GM12878 (cell line): Measurements from ENCODE around the gene ABCC1. TPM values are rescaled to one million over a fixed set of nuclear protein-coding genes. Genes with fewer than 3 reads are reported as not detected.

Experiments
- ATAC-seq: fragments of 200-7000 bp; cut with Tn5 transposase; 3 replicates; pipeline ENCODE4 v1.9.1; 2020; ENCODE audit warnings: mild to moderate bottlenecking, moderate library complexity
- BruUV-seq: library from RNA; stranded (reverse); fragments of 400-500 nt; replicated peaks from 2 replicates; lab custom pipeline; 2021; lab: Mats Ljungman, UMichigan
- CTCF ChIA-PET: fragments of 300-600 bp; sonication (Branson Sonifier 250); formaldehyde crosslinking; extraction: SDS; loops from one replicate; lab custom pipeline; 2021; ENCODE audit warnings: inconsistent platforms; lab: Yijun Ruan, JAX
- POLR2A ChIA-PET: fragments of 350-600 bp; formaldehyde crosslinking; extraction: SDS; loops from one replicate; lab custom pipeline; 2021; ENCODE audit warnings: inconsistent platforms; lab: Charles Lee
- RAD21 ChIA-PET: fragments of 300-600 bp; sonication (Branson Sonifier 250); formaldehyde crosslinking; loops from one replicate; lab custom pipeline; 2023; ENCODE audit warnings: antibody characterized with exemption; ENCODE audit not compliant: unreplicated experiment; lab: Charles Lee
- SMC1A ChIA-PET: fragments of 300-600 bp; sonication (Branson Sonifier 250); formaldehyde crosslinking; loops from one replicate; lab custom pipeline; 2023; ENCODE audit not compliant: unreplicated experiment, uncharacterized antibody; lab: Charles Lee
- DNase-seq: peaks from one replicate; pipeline ENCODE4 v3.0.0-alpha.2; 2011; ENCODE audit warnings: low read depth, low spot score
- FAIRE-seq: peaks from 3 replicates; lab custom pipeline; 2011; peaks lifted over from hg19 to GRCh38; lab: Jason Lieb, UNC
- H2AFZ ChIP-seq: 2 replicates; pipeline ENCODE4 v1.6.0; 2011; ENCODE audit warnings: low read depth, low read length, control low read depth; ENCODE audit not compliant: control insufficient read depth
- H3K27ac ChIP-seq: 2 replicates; pipeline ENCODE4 v1.5.1; 2011; ENCODE audit warnings: control low read depth; ENCODE audit not compliant: control insufficient read depth, insufficient read depth
- H3K27me3 ChIP-seq, 2 experiments: replicated peaks in 1 of 2; 2 replicates each; pipeline versions ENCODE4 v1.6.0 to v1.6.1; 2011; ENCODE audit warnings: low read length in 1 of 2; ENCODE audit not compliant: control insufficient read depth in 2 of 2, insufficient read depth in 2 of 2
- H3K36me3 ChIP-seq, 2 experiments: 2 replicates each; pipeline ENCODE4 v1.5.1; 2011; ENCODE audit warnings: low read length in 1 of 2; ENCODE audit not compliant: control insufficient read depth in 2 of 2, insufficient read depth in 2 of 2
- H3K4me1 ChIP-seq: 2 replicates; pipeline ENCODE4 v1.6.1; 2011; ENCODE audit warnings: mild to moderate bottlenecking, low read length, moderate library complexity, mixed read lengths; ENCODE audit not compliant: control insufficient read depth, insufficient read depth
- H3K4me2 ChIP-seq: 2 replicates; pipeline ENCODE4 v1.6.0; 2011; ENCODE audit warnings: control low read depth; ENCODE audit not compliant: control insufficient read depth, insufficient read depth
- H3K4me3 ChIP-seq: fragments of 200-600 bp; sonication (generic); 2 replicates; pipeline ENCODE4 v1.5.1; 2016
- H3K79me2 ChIP-seq: 2 replicates; pipeline ENCODE4 v1.6.0; 2011; ENCODE audit warnings: low read length; ENCODE audit not compliant: control insufficient read depth, insufficient read depth
- H3K9ac ChIP-seq: 2 replicates; pipeline ENCODE4 v1.8.0; 2011; ENCODE audit warnings: low read length, control low read depth, mixed read lengths; ENCODE audit not compliant: control insufficient read depth, insufficient read depth
- H3K9me3 ChIP-seq: replicated peaks from 3 replicates; pipeline ENCODE4 v1.5.1; 2011; ENCODE audit warnings: mild to moderate bottlenecking, low read length; ENCODE audit not compliant: control insufficient read depth, insufficient read depth
- H4K20me1 ChIP-seq: 2 replicates; pipeline ENCODE4 v1.6.0; 2011; ENCODE audit not compliant: control insufficient read depth, insufficient read depth
- EP300 ChIP-seq, 2 experiments: fragments of 150-350 bp in 1 of 2; IDR thresholded peaks; 2 replicates each; pipeline ENCODE4 v1.6.1; 2011 to 2012; ENCODE audit warnings: low read depth in 2 of 2, low read length in 2 of 2, borderline replicate concordance in 1 of 2, improper control_type of control experiment in 1 of 2, inconsistent platforms in 1 of 2; ENCODE audit not compliant: control insufficient read depth in 1 of 2
- MXI1 ChIP-seq: fragments of 150-350 bp; IDR thresholded peaks from 2 replicates; pipeline ENCODE4 v1.6.1; 2011; ENCODE audit warnings: low read depth, mild to moderate bottlenecking, inconsistent platforms, low read length, improper control_type of control experiment
- POLR2A ChIP-seq: IDR thresholded peaks from 2 replicates; pipeline ENCODE4 v1.6.1; 2011; ENCODE audit warnings: low read depth, mild to moderate bottlenecking, low read length
- USF1 ChIP-seq: IDR thresholded peaks from 2 replicates; pipeline ENCODE4 v1.6.1; 2011; ENCODE audit warnings: borderline replicate concordance, low read depth, mild to moderate bottlenecking, moderate library complexity, mixed read lengths, low read length; ENCODE audit not compliant: insufficient read depth; ENCODE audit errors: extremely low read length
- WGBS: methylation state at CpG from one replicate; pipeline ENCODE4 v1.1.6; 2016; ENCODE audit warnings: low lambda C conversion rate; ENCODE audit not compliant: insufficient replicate concordance, insufficient coverage; ENCODE audit errors: missing lambda C conversion rate; 5-methylcytosine and 5-hydroxymethylcytosine counted together
- in situ Hi-C: fragments of 300-500 bp; cut with MboI; formaldehyde crosslinking; loops from 9 replicates; pipeline ENCODE4 v1.14.3; 2018; ENCODE audit warnings: mixed read lengths
- intact Hi-C: fragments of 100-400 bp; cut with micrococcal nuclease; formaldehyde crosslinking; loops from one replicate; pipeline ENCODE4 v1.14.2; 2022; ENCODE audit not compliant: unreplicated experiment
- polyA plus RNA-seq, 11 experiments: library from polyadenylated mRNA; depleted of rRNA in 4 of 11; unstranded in 6 of 11; stranded (reverse) in 5 of 11; fragments of >200 nt; fragmentation: Nextera tagmentation in 4 of 11; fragmentation: Illumina TruSeq in 1 of 11; extraction: Ambion mirVana in 4 of 11; extraction: Trizol in 1 of 11; gene quantifications; 1 replicate in 1 of 11; 2 replicates in 10 of 11; pipeline versions ENCODE4 v1.2.1 to v1.2.3, GENCODE V29; 2011 to 2016; ENCODE audit warnings: inconsistent platforms in 2 of 11, missing spikeins in 2 of 11, low read depth in 1 of 11
- total RNA-seq, 4 experiments: library from RNA; depleted of rRNA in 3 of 4; stranded (reverse); fragments of >200 nt in 3 of 4; fragmentation: Illumina TruSeq in 1 of 4; extraction: Trizol in 1 of 4; gene quantifications; 2 replicates each; pipeline versions ENCODE4 v1.2.1 to v1.2.3, GENCODE V29; 2013 to 2021
- TF ChIP-seq, protein P1 (sequence below): fragments of 450-650 bp; IDR thresholded peaks from 2 replicates; pipeline ENCODE4 v1.6.1; 2017; ENCODE audit warnings: antibody characterized with exemption, mild to moderate bottlenecking, moderate library complexity

ABCC1 gene
- total and polyA plus RNA-seq, 10 of the 15 experiments (the other 5 are each of a cell fraction or from before 2014, with no cell fraction given): 3.2 to 44.6 (median 14.5) TPM

DNA sequence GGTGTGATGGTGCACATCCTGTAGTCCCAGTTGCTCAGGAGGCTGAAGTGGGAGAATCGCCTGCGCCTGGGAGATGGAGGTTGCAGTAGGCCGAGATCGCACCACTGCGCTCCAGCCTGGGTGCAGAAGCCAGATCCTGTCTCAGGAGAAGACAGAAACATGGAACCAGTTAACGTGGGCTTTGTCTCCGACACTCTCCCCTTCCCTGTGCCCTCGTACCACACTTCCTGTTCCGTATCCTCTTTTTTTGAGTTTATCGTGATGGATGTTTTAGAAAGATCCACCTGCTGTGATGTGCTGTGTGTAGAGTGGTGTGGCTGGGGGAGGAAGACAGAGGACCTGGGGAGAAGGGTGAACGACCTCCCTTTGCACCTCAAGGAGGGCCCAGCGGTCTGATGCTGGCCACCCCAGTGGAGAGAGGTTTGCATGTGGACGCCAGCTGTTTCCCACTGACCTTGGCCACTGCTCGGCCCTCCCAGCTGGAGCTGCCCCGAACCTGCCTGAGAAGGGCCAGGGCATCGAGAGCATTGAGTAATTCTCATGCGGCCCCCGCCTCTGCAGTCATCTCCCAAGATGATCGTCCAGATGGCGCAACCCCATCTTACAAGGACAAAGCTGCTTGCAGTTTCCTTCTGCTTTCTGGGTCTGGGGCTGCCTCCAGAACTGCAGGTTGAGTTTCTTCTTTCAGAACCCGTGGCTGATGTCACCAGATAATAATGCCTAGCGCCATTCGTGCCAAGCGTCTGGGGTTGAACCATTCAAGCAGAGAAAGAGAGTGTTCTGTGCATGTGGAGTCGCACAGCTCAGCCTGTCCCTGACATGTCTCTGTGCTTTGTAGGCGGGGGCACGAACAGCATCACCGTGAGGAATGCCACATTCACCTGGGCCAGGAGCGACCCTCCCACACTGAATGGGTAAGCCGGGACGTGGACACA is 126.3 kb downstream of the ABCC1 start:
- H3K36me3 ChIP-seq: peaks cover 31 to 42% of the 10 kb centered on the region in 2 experiments; a peak in 3 of 4 replicates
- CTCF ChIA-PET: no interaction called here
- BruUV-seq: no TSS peak
- TF ChIP-seq EP300 (IDR thresholded peaks at IDR 0.05; ENCODE audit: borderline replicate concordance in 1 of 2, control insufficient read depth in 1 of 2, low read depth in 2 of 2, low read length in 2 of 2) (no peak), POLR2A (peak; percentile 21; the same call in 1 of the 2 replicates), USF1 (no peak), MXI1 (no peak)
- TF ChIP-seq, protein P1, sequence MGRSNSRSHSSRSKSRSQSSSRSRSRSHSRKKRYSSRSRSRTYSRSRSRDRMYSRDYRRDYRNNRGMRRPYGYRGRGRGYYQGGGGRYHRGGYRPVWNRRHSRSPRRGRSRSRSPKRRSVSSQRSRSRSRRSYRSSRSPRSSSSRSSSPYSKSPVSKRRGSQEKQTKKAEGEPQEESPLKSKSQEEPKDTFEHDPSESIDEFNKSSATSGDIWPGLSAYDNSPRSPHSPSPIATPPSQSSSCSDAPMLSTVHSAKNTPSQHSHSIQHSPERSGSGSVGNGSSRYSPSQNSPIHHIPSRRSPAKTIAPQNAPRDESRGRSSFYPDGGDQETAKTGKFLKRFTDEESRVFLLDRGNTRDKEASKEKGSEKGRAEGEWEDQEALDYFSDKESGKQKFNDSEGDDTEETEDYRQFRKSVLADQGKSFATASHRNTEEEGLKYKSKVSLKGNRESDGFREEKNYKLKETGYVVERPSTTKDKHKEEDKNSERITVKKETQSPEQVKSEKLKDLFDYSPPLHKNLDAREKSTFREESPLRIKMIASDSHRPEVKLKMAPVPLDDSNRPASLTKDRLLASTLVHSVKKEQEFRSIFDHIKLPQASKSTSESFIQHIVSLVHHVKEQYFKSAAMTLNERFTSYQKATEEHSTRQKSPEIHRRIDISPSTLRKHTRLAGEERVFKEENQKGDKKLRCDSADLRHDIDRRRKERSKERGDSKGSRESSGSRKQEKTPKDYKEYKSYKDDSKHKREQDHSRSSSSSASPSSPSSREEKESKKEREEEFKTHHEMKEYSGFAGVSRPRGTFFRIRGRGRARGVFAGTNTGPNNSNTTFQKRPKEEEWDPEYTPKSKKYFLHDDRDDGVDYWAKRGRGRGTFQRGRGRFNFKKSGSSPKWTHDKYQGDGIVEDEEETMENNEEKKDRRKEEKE: no peak
- in situ Hi-C loops: no loop called here
- no peak overlapping the region for H3K4me2 ChIP-seq
- DNase-seq: no peak
- POLR2A ChIA-PET: no interaction called here
- WGBS: 89% methylated on average over 31 of the region's 31 CpGs
- intact Hi-C loops: no loop called here
- no peak for ATAC-seq
- H3K27me3 ChIP-seq: no peaks in the 10 kb centered on the region
- no peak overlapping the region for H3K27ac ChIP-seq
- no peaks in the 10 kb centered on the region; the same call in 1 of the 2 replicates for H3K4me1 ChIP-seq
- no peaks in the 10 kb centered on the region for H3K79me2 ChIP-seq
- H3K4me3 ChIP-seq: no peak overlapping the region
- H3K9me3 ChIP-seq: no peaks in the 10 kb centered on the region
- H4K20me1 ChIP-seq: no peaks in the 10 kb centered on the region
- FAIRE-seq: no peak
- H3K9ac ChIP-seq: no peak overlapping the region
- SMC1A ChIA-PET: no interaction called here
- RAD21 ChIA-PET: no interaction called here
- no peak overlapping the region for H2AFZ ChIP-seq
